ENCODE measurements around the gene ANXA8. TPM values are rescaled to one million over a fixed set of nuclear protein-coding genes. Genes with fewer than 3 reads are reported as not detected.
"Not testable (repeated sequence)": the region's sequence is repeated elsewhere in the genome, so short reads cannot be mapped to it uniquely, and the experiment has no call there.

ANXA8 gene
- total RNA-seq, 1 experiment from 2014 or later, result not detected

DNA sequence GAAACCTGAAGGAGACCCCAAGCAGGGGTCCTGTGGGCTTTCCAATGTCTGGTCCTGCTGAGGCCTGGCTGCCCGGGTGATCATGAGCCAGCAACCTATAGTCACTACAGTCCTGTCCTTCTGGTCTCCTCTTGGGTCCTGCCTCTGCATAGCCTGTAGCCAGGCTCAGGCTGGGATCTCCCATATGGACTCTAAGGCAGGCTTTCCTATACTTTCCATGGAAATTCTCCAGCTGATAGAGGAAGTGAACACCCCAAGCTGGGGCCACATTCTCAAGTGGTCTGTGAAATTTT lies 26.4 kb downstream of the ANXA8 start:
- TF ChIP-seq EZH2 (IDR thresholded peaks at IDR 0.05; ENCODE audit: borderline replicate concordance, low read depth, low read length, poor library complexity, severe bottlenecking), result no peak
- TF ChIP-seq, protein P1, sequence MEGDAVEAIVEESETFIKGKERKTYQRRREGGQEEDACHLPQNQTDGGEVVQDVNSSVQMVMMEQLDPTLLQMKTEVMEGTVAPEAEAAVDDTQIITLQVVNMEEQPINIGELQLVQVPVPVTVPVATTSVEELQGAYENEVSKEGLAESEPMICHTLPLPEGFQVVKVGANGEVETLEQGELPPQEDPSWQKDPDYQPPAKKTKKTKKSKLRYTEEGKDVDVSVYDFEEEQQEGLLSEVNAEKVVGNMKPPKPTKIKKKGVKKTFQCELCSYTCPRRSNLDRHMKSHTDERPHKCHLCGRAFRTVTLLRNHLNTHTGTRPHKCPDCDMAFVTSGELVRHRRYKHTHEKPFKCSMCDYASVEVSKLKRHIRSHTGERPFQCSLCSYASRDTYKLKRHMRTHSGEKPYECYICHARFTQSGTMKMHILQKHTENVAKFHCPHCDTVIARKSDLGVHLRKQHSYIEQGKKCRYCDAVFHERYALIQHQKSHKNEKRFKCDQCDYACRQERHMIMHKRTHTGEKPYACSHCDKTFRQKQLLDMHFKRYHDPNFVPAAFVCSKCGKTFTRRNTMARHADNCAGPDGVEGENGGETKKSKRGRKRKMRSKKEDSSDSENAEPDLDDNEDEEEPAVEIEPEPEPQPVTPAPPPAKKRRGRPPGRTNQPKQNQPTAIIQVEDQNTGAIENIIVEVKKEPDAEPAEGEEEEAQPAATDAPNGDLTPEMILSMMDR (conservative IDR thresholded peaks at IDR 0.05; ENCODE audit: low read depth, low read length), result no peak
- ChIA-PET CTCF (no interaction called here), POLR2A (ENCODE audit: low non-redundant PET) (no interaction called here)
- no peaks in the 10 kb centered on the region for H3K9me3 ChIP-seq (ENCODE audit: low read depth, low read length, poor library complexity, severe bottlenecking)
- DNase-seq (ENCODE audit: low spot score), result no peak
- H3K27me3 ChIP-seq (replicated peaks; ENCODE audit: insufficient read depth, low read depth, low read length, poor library complexity), result no peaks in the 10 kb centered on the region
- BruUV-seq (replicated peaks), result no TSS peak
- intact Hi-C loops (cut with micrococcal nuclease; ENCODE audit: unreplicated experiment), result no loop called here
- no peak overlapping the region for H3K4me3 ChIP-seq (ENCODE audit: low read depth, low read length, poor library complexity, severe bottlenecking)
- no peaks in the 10 kb centered on the region for H3K36me3 ChIP-seq (ENCODE audit: insufficient read depth, low read length, poor library complexity, severe bottlenecking)
- H3K27ac ChIP-seq (ENCODE audit: low read depth, low read length, poor library complexity, severe bottlenecking), result no peak overlapping the region
- H3K4me1 ChIP-seq (ENCODE audit: insufficient read depth, low read length, poor library complexity, severe bottlenecking), result no peaks in the 10 kb centered on the region

DNA sequence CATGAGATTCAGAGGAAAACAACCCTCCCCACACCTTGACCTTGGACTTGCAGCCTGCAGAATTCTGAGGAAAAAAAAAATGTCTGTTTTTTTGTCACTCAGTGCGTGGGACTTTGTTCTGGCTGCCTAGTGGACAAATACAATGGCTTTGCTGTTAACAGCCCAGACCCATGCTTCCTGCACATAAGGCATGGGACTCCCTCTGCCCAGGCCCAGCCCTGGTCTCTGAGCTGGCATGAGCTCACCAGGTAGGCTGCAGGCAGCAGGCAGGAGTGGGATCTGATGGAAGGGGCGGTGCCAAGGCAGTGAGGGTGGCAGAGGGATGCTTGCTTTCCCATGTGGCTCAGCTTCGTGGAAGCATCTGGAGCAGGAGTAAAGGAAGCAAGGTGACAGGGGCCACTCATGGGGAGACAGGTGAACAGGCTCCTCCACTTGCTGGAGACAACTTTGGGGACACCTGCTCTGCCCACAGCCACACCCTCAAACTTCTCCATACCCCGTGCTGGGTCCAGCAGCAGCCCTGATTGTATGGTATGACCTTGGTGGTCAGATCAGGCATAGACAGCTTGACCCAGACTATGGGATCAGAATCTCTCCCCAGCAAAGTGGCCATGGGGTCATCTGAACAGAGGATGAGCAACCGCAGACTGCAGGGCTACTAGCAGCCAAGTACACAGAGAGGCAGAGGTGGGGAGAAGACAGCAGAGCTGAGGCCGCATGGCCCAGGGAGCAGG lies 27.0 kb downstream of the ANXA8 start:
- ChIA-PET POLR2A (ENCODE audit: low non-redundant PET) (no interaction called here), CTCF (no interaction called here)
- DNase-seq (ENCODE audit: low spot score), result no peak
- Histone ChIP-seq H3K36me3 (ENCODE audit: insufficient read depth, low read length, poor library complexity, severe bottlenecking) (no peaks in the 10 kb centered on the region), H3K9me3 (ENCODE audit: low read depth, low read length, poor library complexity, severe bottlenecking) (no peaks in the 10 kb centered on the region), H3K27ac (ENCODE audit: low read depth, low read length, poor library complexity, severe bottlenecking) (no peak overlapping the region), H3K4me3 (ENCODE audit: low read depth, low read length, poor library complexity, severe bottlenecking) (no peak overlapping the region), H3K27me3 (replicated peaks; ENCODE audit: insufficient read depth, low read depth, low read length, poor library complexity) (no peaks in the 10 kb centered on the region), H3K4me1 (ENCODE audit: insufficient read depth, low read length, poor library complexity, severe bottlenecking) (no peaks in the 10 kb centered on the region)
- no TSS peak for BruUV-seq (replicated peaks)
- TF ChIP-seq EZH2 (IDR thresholded peaks at IDR 0.05; ENCODE audit: borderline replicate concordance, low read depth, low read length, poor library complexity, severe bottlenecking), result no peak
- TF ChIP-seq, protein P1 (conservative IDR thresholded peaks at IDR 0.05; ENCODE audit: low read depth, low read length), result no peak
- intact Hi-C loops (cut with micrococcal nuclease; ENCODE audit: unreplicated experiment), result no loop called here

DNA sequence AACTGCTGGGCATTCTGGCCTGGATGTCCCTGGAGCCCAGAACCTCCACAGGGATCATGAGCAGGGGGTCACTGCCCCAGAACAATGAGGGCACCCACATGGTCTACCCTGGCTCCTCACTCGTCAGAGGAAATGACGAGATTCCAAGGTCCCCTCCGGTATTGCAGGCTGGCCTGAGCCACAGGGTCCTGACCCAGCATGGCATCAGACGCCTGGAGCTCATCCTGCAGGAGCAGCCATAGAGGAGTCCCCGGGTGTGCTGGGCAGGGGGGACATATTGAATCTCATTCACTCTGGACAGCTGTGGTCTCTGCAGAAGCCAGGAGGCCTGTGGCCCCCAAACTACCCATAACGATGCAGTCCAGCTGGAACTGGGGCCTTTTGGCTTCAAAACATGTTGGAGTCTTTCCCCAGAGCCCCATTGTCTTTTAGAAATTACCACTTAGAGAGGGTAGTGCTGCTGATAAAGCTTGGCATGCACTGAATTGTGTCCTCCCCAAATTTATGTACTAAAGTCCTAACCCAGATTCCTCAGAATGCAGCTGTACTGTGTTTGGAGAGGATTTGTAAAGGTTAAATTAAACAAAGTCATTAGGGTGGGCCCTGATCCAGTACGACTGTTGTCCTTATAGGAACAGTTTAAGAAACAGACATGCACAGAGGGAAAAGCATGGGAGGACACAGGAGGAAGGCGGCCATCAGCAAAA lies 27.7 kb downstream of the ANXA8 start:
- CTCF ChIA-PET, result no interaction called here
- no peak for DNase-seq (ENCODE audit: low spot score)

DNA sequence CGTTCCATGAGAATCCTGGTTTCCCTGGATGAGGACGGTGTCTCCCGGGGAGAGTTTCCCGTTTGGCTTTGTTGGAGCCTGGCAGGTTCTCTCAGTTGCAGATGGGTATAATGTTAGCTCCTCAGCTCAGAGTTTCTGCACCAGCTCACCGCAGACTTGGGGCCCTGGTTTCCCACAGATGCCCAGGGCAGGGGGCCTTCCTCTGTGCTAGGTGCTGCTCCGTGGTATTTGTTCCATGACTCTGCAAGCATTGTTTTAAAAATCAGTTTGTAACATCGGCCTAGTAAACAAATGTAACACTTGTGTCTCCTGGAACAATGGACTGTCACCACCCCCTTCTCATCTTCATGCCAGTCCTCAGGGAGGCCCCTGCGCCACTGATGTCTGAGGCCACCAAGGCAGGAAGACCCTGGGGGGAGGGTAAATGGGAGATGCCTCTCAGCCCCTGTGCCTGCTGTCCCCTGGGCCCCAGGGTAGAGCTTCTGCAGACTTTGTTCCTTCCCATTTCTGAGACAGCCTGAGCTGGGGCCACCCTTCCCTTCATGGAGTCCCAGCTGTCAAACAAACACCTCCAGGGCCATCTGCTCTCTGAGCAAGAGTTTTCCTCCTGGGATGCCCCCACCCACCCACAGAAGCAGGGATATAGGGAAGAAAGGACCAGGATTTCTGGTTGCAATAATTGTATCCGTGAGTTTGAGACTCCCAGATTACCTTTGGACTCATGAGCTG lies 28.4 kb downstream of the ANXA8 start:
- BruUV-seq (replicated peaks); intact Hi-C loops (cut with micrococcal nuclease; ENCODE audit: unreplicated experiment); H3K4me3 ChIP-seq (ENCODE audit: low read depth, low read length, poor library complexity, severe bottlenecking); H3K9me3 ChIP-seq (ENCODE audit: low read depth, low read length, poor library complexity, severe bottlenecking); CTCF ChIA-PET; H3K4me1 ChIP-seq (ENCODE audit: insufficient read depth, low read length, poor library complexity, severe bottlenecking); DNase-seq (ENCODE audit: low spot score); H3K36me3 ChIP-seq (ENCODE audit: insufficient read depth, low read length, poor library complexity, severe bottlenecking); POLR2A ChIA-PET (ENCODE audit: low non-redundant PET); H3K27ac ChIP-seq (ENCODE audit: low read depth, low read length, poor library complexity, severe bottlenecking); H3K27me3 ChIP-seq (replicated peaks; ENCODE audit: insufficient read depth, low read depth, low read length, poor library complexity): not testable (repeated sequence)

More for the DNA sequence above, 27.7 kb downstream of the ANXA8 start:
- intact Hi-C loops (cut with micrococcal nuclease; ENCODE audit: unreplicated experiment), result no loop called here
- no TSS peak for BruUV-seq (replicated peaks)
- no peaks in the 10 kb centered on the region for H3K4me1 ChIP-seq (ENCODE audit: insufficient read depth, low read length, poor library complexity, severe bottlenecking)
- H3K9me3 ChIP-seq (ENCODE audit: low read depth, low read length, poor library complexity, severe bottlenecking), result no peaks in the 10 kb centered on the region
- H3K27ac ChIP-seq (ENCODE audit: low read depth, low read length, poor library complexity, severe bottlenecking), result no peak overlapping the region
- H3K36me3 ChIP-seq (ENCODE audit: insufficient read depth, low read length, poor library complexity, severe bottlenecking), result no peaks in the 10 kb centered on the region
- TF ChIP-seq EZH2 (IDR thresholded peaks at IDR 0.05; ENCODE audit: borderline replicate concordance, low read depth, low read length, poor library complexity, severe bottlenecking), result no peak
- TF ChIP-seq, protein P1 (conservative IDR thresholded peaks at IDR 0.05; ENCODE audit: low read depth, low read length), result no peak
- H3K4me3 ChIP-seq (ENCODE audit: low read depth, low read length, poor library complexity, severe bottlenecking), result no peak overlapping the region
- no peaks in the 10 kb centered on the region for H3K27me3 ChIP-seq (replicated peaks; ENCODE audit: insufficient read depth, low read depth, low read length, poor library complexity)
- POLR2A ChIA-PET (ENCODE audit: low non-redundant PET), result no interaction called here
